T-cell (primary cell): ENCODE data around the gene BICDL2. TPM values are rescaled to one million over a fixed set of nuclear protein-coding genes. Genes with fewer than 3 reads are reported as not detected.

ENCODE experiments used
- ATAC-seq, 4 experiments: fragments of 200-7000 bp in 3 of 4; fragments of 150-1000 bp in 1 of 4; cut with Tn5 transposase; replicated peaks in 1 of 4; 1 replicate in 3 of 4; 2 replicates in 1 of 4; pipeline ENCODE4 v1.10.0; 2021; ENCODE audit warnings: moderate library complexity in 3 of 4, mild to moderate bottlenecking in 2 of 4, moderate number of reproducible peaks in 1 of 4
- CTCF ChIA-PET, 2 donors: fragments of 300-600 bp; sonication (Branson Sonifier 250); formaldehyde crosslinking; loops; one replicate each; lab custom pipeline; 2022; ENCODE audit warnings: antibody characterized with exemption in 2 of 2; lab: Charles Lee
- POLR2A ChIA-PET, 2 donors: fragments of 300-600 bp; sonication (Branson Sonifier 250); formaldehyde crosslinking; loops; one replicate each; lab custom pipeline; 2022; ENCODE audit warnings: antibody characterized with exemption in 2 of 2; lab: Charles Lee
- DNase-seq, 35 experiments: peaks; one replicate each; pipeline versions ENCODE4 v3.0.0 to v3.0.0-alpha.2; 2013 to 2023
- H3K27ac ChIP-seq: one replicate; pipeline ENCODE4 v1.5.1; 2013; ENCODE audit warnings: low read length
- H3K27me3 ChIP-seq, 2 experiments: replicated peaks in 1 of 2; 1 replicate in 1 of 2; 2 replicates in 1 of 2; pipeline versions ENCODE4 v1.6.1 to v1.7.0; 2013; ENCODE audit warnings: low read length in 1 of 2, mixed read lengths in 1 of 2; ENCODE audit not compliant: control insufficient read depth in 2 of 2, insufficient read depth in 2 of 2; ENCODE audit errors: extremely low read depth in 1 of 2
- H3K36me3 ChIP-seq, 2 donors: 1 replicate in 1 of 2; 2 replicates in 1 of 2; pipeline versions ENCODE4 v1.6.1 to v1.7.0; 2013; ENCODE audit warnings: low read length in 1 of 2; ENCODE audit not compliant: control insufficient read depth in 2 of 2, insufficient read depth in 1 of 2; ENCODE audit errors: extremely low read depth in 1 of 2
- H3K4me1 ChIP-seq, 2 experiments: 1 replicate in 1 of 2; 2 replicates in 1 of 2; pipeline versions ENCODE4 v1.6.1 to v1.7.0; 2013; ENCODE audit warnings: low read length in 2 of 2, mixed read lengths in 1 of 2; ENCODE audit not compliant: insufficient read depth in 2 of 2, control insufficient read depth in 1 of 2; ENCODE audit errors: extremely low read depth in 1 of 2
- H3K4me3 ChIP-seq, 2 donors: 1 replicate in 1 of 2; 2 replicates in 1 of 2; pipeline versions ENCODE4 v1.5.1 to v1.7.0; 2013; ENCODE audit warnings: mild to moderate bottlenecking in 2 of 2, low read length in 1 of 2, moderate library complexity in 1 of 2; ENCODE audit not compliant: control insufficient read depth in 1 of 2; ENCODE audit errors: extremely low read depth in 1 of 2
- H3K9me3 ChIP-seq: 2 replicates; pipeline ENCODE4 v1.7.0; 2013
- H3K27ac Mint-ChIP-seq, 2 donors: one replicate each; pipeline ENCODE4 v1.8.0; 2020 to 2021; ENCODE audit warnings: mild to moderate bottlenecking in 2 of 2, mixed read lengths in 2 of 2
- H3K27me3 Mint-ChIP-seq, 2 donors: one replicate each; pipeline ENCODE4 v1.8.0; 2021 to 2022; ENCODE audit warnings: mixed read lengths in 2 of 2
- H3K36me3 Mint-ChIP-seq: one replicate; pipeline ENCODE4 v1.8.0; 2021; ENCODE audit warnings: mixed read lengths
- H3K4me1 Mint-ChIP-seq, 3 donors: one replicate each; pipeline ENCODE4 v1.8.0; 2020 to 2022; ENCODE audit warnings: mixed read lengths in 3 of 3, mild to moderate bottlenecking in 1 of 3
- H3K4me3 Mint-ChIP-seq, 3 donors: one replicate each; pipeline ENCODE4 v1.8.0; 2020 to 2022; ENCODE audit warnings: mild to moderate bottlenecking in 3 of 3, mixed read lengths in 3 of 3, moderate library complexity in 3 of 3
- H3K9me3 Mint-ChIP-seq, 3 donors: one replicate each; pipeline ENCODE4 v1.8.0; 2020 to 2022; ENCODE audit warnings: mixed read lengths in 3 of 3
- WGBS: methylation state at CpG from one replicate; pipeline ENCODE4 v1.1.5; 2013; ENCODE audit warnings: missing lambda C conversion rate; ENCODE audit not compliant: insufficient coverage; 5-methylcytosine and 5-hydroxymethylcytosine counted together
- total RNA-seq, 35 experiments: library from RNA in 6 of 35; stranded (reverse) in 6 of 35; fragments of 120-200 nt in 1 of 35; gene quantifications; one replicate each; pipeline versions ENCODE4 v1.2.1 to v1.2.4 and lab custom pipeline; 2013 to 2026

The BICDL2 gene
- total RNA-seq, 5 donors from 2014 or later (not counting 1 experiment from before 2014, with no cell fraction given), result 0.13 to 0.16 (median 0.15) TPM; not detected in 2

DNA sequence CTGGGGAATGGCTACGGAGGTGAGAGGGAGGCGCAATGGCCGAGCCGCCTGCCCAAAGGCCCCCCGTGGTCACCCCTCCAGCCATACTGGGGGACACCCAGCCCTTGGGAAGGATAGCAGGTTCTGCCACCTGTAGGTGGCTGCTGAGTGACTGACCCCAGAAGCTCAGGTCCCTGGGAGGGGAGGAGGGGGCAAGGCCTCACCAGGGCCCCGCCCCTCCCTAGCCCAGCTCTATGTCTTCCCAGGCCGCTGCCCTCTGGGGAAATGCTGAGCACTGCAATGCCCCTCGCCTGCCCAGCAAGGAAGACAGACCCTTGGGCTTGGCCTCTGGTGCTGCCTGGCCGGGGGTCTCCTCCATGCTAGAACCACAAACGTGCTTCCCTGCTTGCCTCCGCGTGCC lies 35.4 kb downstream of the BICDL2 start:
- DNase-seq (no peak), ATAC-seq (no peak)
- Histone ChIP-seq H3K4me1 (peaks cover 0 to 9% of the 10 kb centered on the region in 2 experiments), H3K4me3 (no peak overlapping the region), H3K27me3 (peaks cover 0 to 54% of the 10 kb centered on the region in 2 experiments), H3K27ac (no peak overlapping the region), H3K36me3 (no peaks in the 10 kb centered on the region), H3K9me3 (no peaks in the 10 kb centered on the region)
- ChIA-PET POLR2A (interaction anchor here in 1 of 2 donors (0.6 kb wide), 1 partner anchor 155 kb away, joined by 3 read pairs; no protein-coding TSS in a partner anchor), CTCF (no interaction called here)
- H3K9me3 Mint-ChIP-seq, result no peaks in the 10 kb centered on the region
- H3K27ac Mint-ChIP-seq, result no peak overlapping the region
- peaks cover 3 to 13% of the 10 kb centered on the region in 2 donors for H3K27me3 Mint-ChIP-seq
- 68% methylated on average over 9 of the region's 12 CpGs for WGBS
- H3K4me1 Mint-ChIP-seq, result peaks cover 0 to 5% (median 5%) of the 10 kb centered on the region in 3 donors
- H3K36me3 Mint-ChIP-seq, result no peaks in the 10 kb centered on the region
- no peak overlapping the region for H3K4me3 Mint-ChIP-seq

DNA sequence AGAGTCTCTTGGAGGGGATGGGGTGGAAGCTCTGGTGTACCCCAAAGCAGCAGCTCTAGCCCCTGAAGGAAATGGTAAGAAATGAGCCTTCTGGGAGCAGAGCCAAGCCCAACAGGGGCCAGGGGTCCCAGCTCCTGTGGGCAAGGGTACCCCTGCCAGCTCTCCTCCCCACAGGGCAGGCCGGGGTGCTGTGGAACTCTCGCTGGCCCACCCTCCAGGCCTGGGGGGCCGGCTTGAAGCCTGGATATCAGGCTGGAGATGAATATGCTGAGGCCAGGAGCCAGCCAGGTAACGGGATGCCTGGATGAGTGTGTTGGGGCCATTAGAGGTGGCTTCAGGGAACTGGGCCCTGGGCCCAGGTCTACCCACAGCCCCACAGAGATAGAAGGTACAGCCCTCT lies 36.2 kb downstream of the BICDL2 start:
- H3K27me3 ChIP-seq, result peaks cover 0 to 49% of the 10 kb centered on the region in 2 experiments
- 70% methylated on average over 2 of the region's 4 CpGs for WGBS
- no peak for ATAC-seq
- peaks cover 3 to 13% of the 10 kb centered on the region in 2 donors for H3K27me3 Mint-ChIP-seq
- H3K36me3 Mint-ChIP-seq, result no peaks in the 10 kb centered on the region
- H3K9me3 ChIP-seq, result no peaks in the 10 kb centered on the region
- H3K27ac ChIP-seq, result no peak overlapping the region
- no peak for DNase-seq
- H3K4me1 ChIP-seq, result peaks cover 0 to 9% of the 10 kb centered on the region in 2 experiments
- CTCF ChIA-PET, result no interaction called here
- peaks cover 0 to 5% (median 5%) of the 10 kb centered on the region in 3 donors for H3K4me1 Mint-ChIP-seq
- no peak overlapping the region for H3K4me3 ChIP-seq
- no peaks in the 10 kb centered on the region for H3K36me3 ChIP-seq
- H3K4me3 Mint-ChIP-seq, result no peak overlapping the region
- H3K9me3 Mint-ChIP-seq, result no peaks in the 10 kb centered on the region
- POLR2A ChIA-PET, result no interaction called here
- no peak overlapping the region for H3K27ac Mint-ChIP-seq

DNA sequence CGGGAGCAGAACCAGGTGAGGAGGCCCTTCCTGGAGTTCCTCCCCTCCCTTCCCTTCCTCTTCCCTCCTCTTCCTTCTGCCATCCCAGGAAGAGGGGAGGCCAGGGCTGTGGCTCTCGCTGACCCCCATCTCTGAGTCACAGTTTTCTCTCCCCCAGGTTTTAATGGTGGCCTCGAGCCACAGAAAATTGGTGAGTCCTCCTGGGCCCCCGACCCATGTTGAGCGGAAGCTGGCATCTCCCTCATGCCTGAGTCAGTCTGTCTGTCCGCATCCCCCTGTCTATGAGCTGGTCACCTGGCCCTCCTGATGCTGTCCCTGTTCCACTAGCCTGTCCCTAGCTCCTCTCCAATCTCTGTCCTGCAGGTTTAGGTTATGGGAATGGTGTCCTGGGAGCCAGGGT lies 36.8 kb downstream of the BICDL2 start:
- POLR2A ChIA-PET, result no interaction called here

DNA sequence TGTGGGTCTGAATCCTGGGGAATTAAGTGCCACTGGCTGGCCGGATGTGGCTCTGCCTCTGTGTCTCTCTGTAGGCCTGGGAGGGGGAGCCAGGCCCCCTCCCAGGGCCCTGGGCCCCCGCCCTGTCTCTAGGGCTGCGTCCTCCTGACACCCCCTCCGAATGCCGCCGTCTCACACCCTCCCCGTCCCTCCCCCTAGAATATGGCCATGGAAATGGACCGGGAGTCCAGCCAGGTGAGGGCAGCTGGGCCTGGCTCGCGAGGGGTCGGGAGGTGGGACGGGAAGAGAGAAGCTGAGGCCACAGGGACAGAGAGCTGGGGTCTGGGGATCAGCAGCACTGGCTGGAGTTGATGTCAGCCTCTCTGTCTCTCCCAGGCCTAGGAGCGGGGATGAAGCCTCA lies 40.4 kb downstream of the BICDL2 start:
- Mint-ChIP-seq H3K9me3 (no peaks in the 10 kb centered on the region), H3K4me3 (no peak overlapping the region), H3K4me1 (no peaks in the 10 kb centered on the region), H3K27ac (no peak overlapping the region), H3K36me3 (no peaks in the 10 kb centered on the region), H3K27me3 (peaks cover 3 to 5% of the 10 kb centered on the region in 2 donors)
- Histone ChIP-seq H3K9me3 (no peaks in the 10 kb centered on the region), H3K27ac (no peak overlapping the region), H3K4me1 (no peaks in the 10 kb centered on the region), H3K4me3 (no peak overlapping the region), H3K36me3 (no peaks in the 10 kb centered on the region), H3K27me3 (peaks cover 0 to 49% of the 10 kb centered on the region in 2 experiments)
- POLR2A ChIA-PET, result no interaction called here
- WGBS, result 79% methylated on average over 8 of the region's 13 CpGs
- ATAC-seq (no peak), DNase-seq (no peak)
- CTCF ChIA-PET, result interaction anchor here in 1 of 2 donors (0.6 kb wide), 1 partner anchor 110 kb away, joined by 8 read pairs; no protein-coding TSS in a partner anchor

More for the DNA sequence above, 36.8 kb downstream of the BICDL2 start:
- H3K36me3 Mint-ChIP-seq, result no peaks in the 10 kb centered on the region
- 80% methylated on average over 3 of the region's 6 CpGs for WGBS
- ATAC-seq (no peak), DNase-seq (no peak)
- CTCF ChIA-PET, result no interaction called here
- Histone ChIP-seq H3K4me3 (no peak overlapping the region), H3K27ac (no peak overlapping the region), H3K9me3 (no peaks in the 10 kb centered on the region), H3K36me3 (no peaks in the 10 kb centered on the region), H3K4me1 (peaks cover 0 to 7% of the 10 kb centered on the region in 2 experiments), H3K27me3 (peaks cover 0 to 47% of the 10 kb centered on the region in 2 experiments)
- H3K27me3 Mint-ChIP-seq, result peaks cover 3 to 11% of the 10 kb centered on the region in 2 donors
- H3K27ac Mint-ChIP-seq, result no peak overlapping the region
- H3K9me3 Mint-ChIP-seq, result no peaks in the 10 kb centered on the region
- peaks cover 0 to 4% (median 4%) of the 10 kb centered on the region in 3 donors for H3K4me1 Mint-ChIP-seq
- H3K4me3 Mint-ChIP-seq, result no peak overlapping the region

DNA sequence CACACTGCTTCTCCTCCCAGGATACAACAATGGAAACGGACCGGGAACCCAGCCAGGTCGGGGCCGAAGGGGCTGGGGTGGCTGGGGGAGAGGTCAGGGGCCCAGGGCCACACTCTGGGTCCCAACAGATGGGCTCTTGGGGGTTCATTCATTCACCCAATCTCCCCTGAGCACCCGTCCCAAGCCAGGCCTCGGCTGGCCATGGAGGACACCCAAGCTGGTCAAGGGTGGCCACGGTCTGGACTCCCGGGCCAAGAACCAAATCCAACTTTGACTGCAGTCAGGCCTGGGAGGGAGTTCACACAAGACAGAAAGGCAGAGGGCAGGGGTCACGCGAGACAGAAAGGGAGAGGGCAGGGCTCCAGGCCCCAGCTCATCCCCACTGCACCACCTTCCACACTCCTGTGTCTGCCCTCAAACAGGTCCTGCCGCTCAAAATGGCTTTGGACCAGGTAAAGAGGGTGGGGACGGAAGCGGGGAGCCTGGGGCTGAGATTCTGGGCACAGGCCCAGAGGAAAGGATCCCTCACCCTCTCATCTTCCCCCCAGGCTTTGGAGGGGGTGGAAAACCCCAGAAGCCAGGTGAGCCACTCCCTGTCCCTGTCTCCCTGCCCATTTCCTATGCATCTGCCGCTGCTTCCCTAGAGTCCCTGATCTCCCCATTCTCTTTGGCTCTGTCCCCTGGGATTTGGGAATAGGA lies 44.2 kb downstream of the BICDL2 start:
- no peaks in the 10 kb centered on the region for H3K4me1 Mint-ChIP-seq
- CTCF ChIA-PET, result no interaction called here
- no peaks in the 10 kb centered on the region for H3K9me3 ChIP-seq
- H3K27me3 ChIP-seq, result peaks cover 0 to 55% of the 10 kb centered on the region in 2 experiments
- no peaks in the 10 kb centered on the region for H3K4me1 ChIP-seq
- no peak overlapping the region for H3K27ac Mint-ChIP-seq
- H3K4me3 Mint-ChIP-seq, result no peak overlapping the region
- no peak overlapping the region for H3K4me3 ChIP-seq
- no peaks in the 10 kb centered on the region for H3K9me3 Mint-ChIP-seq
- DNase-seq (no peak), ATAC-seq (no peak)
- H3K36me3 Mint-ChIP-seq, result no peaks in the 10 kb centered on the region
- H3K27ac ChIP-seq, result no peak overlapping the region
- POLR2A ChIA-PET, result no interaction called here
- H3K36me3 ChIP-seq, result no peaks in the 10 kb centered on the region
- H3K27me3 Mint-ChIP-seq, result peaks cover 0 to 1% of the 10 kb centered on the region in 2 donors
- 83% methylated on average over 1 of the region's 14 CpGs for WGBS

DNA sequence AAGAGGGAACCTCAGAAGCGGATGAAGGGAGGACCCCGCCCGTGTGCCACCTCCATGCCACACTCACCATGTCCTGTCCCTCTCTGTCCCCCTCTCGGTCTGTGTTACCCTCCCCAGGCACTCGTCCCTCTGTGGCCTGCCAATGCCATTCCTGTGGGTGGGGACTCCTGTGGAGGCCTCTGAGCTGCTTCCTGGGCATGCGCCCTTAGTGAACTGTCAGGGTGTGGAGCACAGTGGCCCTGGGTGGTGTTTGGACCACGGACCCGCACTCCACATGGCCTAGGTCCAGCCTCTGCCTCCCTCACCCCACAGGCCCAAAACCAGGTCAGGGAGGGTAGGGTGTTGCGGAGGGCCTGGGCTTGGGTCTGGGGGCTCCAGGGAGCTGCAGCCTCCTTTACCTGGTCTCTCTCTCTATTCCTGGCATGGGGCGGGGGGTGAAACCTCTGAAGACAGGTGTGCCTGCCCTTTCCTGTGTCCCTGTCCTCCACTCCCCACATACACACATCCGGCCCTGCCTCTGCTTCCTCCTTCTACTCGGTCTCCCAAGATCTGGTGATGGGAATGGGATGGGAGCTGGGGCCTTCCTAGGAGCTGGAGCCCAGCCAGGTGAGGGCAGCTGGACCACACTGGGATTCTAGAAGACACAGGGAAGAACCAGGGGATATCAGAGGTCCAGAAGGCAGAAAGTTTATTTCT lies 45.0 kb downstream of the BICDL2 start:
- no peaks in the 10 kb centered on the region for H3K4me1 Mint-ChIP-seq
- Histone ChIP-seq H3K27me3 (peaks cover 0 to 56% of the 10 kb centered on the region in 2 experiments), H3K9me3 (no peaks in the 10 kb centered on the region), H3K4me1 (no peaks in the 10 kb centered on the region), H3K4me3 (no peak overlapping the region), H3K36me3 (no peaks in the 10 kb centered on the region), H3K27ac (no peak overlapping the region)
- no peak overlapping the region for H3K27ac Mint-ChIP-seq
- H3K27me3 Mint-ChIP-seq, result peaks cover 0 to 1% of the 10 kb centered on the region in 2 donors
- no peak for ATAC-seq
- H3K4me3 Mint-ChIP-seq, result no peak overlapping the region
- DNase-seq, result no peak
- 83% methylated on average over 2 of the region's 12 CpGs for WGBS
- ChIA-PET POLR2A (no interaction called here), CTCF (no interaction called here)
- H3K36me3 Mint-ChIP-seq, result no peaks in the 10 kb centered on the region
- no peaks in the 10 kb centered on the region for H3K9me3 Mint-ChIP-seq
